H1 (cell line): ENCODE results near the gene ASXL1. TPM values are rescaled to one million over a fixed set of nuclear protein-coding genes. Genes with fewer than 3 reads are reported as not detected.

Source experiments
- CTCF ChIA-PET: fragments of 300-600 bp; sonication (Branson Sonifier 250); formaldehyde crosslinking; loops from one replicate; lab custom pipeline; 2021; ENCODE audit not compliant: partially characterized antibody; lab: Charles Lee
- POLR2A ChIA-PET: fragments of 300-600 bp; sonication (Branson Sonifier 250); formaldehyde crosslinking; loops from one replicate; lab custom pipeline; 2021; ENCODE audit warnings: inconsistent platforms; ENCODE audit not compliant: partially characterized antibody; lab: Charles Lee
- DNase-seq, 2 experiments: peaks; one replicate each; pipeline versions ENCODE4 v3.0.0 to v3.0.0-alpha.2; 2010 to 2022; ENCODE audit warnings: low spot score in 2 of 2, low read depth in 1 of 2, mixed read lengths in 1 of 2
- FAIRE-seq: peaks from 2 replicates; lab custom pipeline; 2011; peaks lifted over from hg19 to GRCh38; lab: Jason Lieb, UNC
- H2AFZ ChIP-seq: 2 replicates; pipeline ENCODE4 v1.8.1; 2012; ENCODE audit warnings: low read length, inconsistent platforms
- H2AK5ac ChIP-seq: 2 replicates; pipeline ENCODE4 v1.6.1; 2013; ENCODE audit warnings: low read depth, low read length
- H2BK120ac ChIP-seq: replicated peaks from 2 replicates; pipeline ENCODE3; 2013; ENCODE audit warnings: low read depth, low read length, inconsistent platforms
- H2BK12ac ChIP-seq: 2 replicates; pipeline ENCODE4 v1.6.1; 2013; ENCODE audit warnings: low read depth, low read length
- H2BK15ac ChIP-seq: 2 replicates; pipeline ENCODE4 v1.6.1; 2013; ENCODE audit warnings: low read length
- H2BK20ac ChIP-seq: 2 replicates; pipeline ENCODE4 v1.6.1; 2013; ENCODE audit warnings: low read length
- H2BK5ac ChIP-seq: 2 replicates; pipeline ENCODE4 v1.6.1; 2013; ENCODE audit warnings: low read depth, low read length
- H3K14ac ChIP-seq: 2 replicates; pipeline ENCODE4 v1.6.1; 2013; ENCODE audit warnings: inconsistent platforms; ENCODE audit not compliant: insufficient read length
- H3K18ac ChIP-seq: 2 replicates; pipeline ENCODE4 v1.6.1; 2013; ENCODE audit warnings: low read length; ENCODE audit errors: extremely low read depth
- H3K23ac ChIP-seq: 2 replicates; pipeline ENCODE4 v1.6.1; 2013; ENCODE audit warnings: inconsistent platforms; ENCODE audit not compliant: insufficient read length
- H3K23me2 ChIP-seq: 2 replicates; pipeline ENCODE4 v1.6.1; 2013; ENCODE audit warnings: low read depth, low read length
- H3K27ac ChIP-seq: 2 replicates; pipeline ENCODE4 v1.6.1; 2011; ENCODE audit warnings: low read depth, low read length, inconsistent platforms
- H3K27me3 ChIP-seq, 4 experiments: replicated peaks in 1 of 4; 1 replicate in 1 of 4; 2 replicates in 3 of 4; pipeline versions ENCODE4 v1.6.1 to v1.8.1; 2011 to 2013; ENCODE audit warnings: low read length in 3 of 4, mild to moderate bottlenecking in 3 of 4, inconsistent platforms in 2 of 4, mixed read lengths in 2 of 4, moderate library complexity in 1 of 4; ENCODE audit not compliant: control insufficient read depth in 3 of 4, insufficient read depth in 3 of 4; ENCODE audit errors: extremely low read depth in 1 of 4
- H3K36me3 ChIP-seq, 4 experiments: 2 replicates each; pipeline versions ENCODE4 v1.6.1 to v1.8.1; 2011 to 2013; ENCODE audit warnings: mild to moderate bottlenecking in 4 of 4, low read length in 3 of 4, moderate library complexity in 2 of 4, control low read depth in 1 of 4, inconsistent platforms in 1 of 4; ENCODE audit not compliant: insufficient read depth in 4 of 4, control insufficient read depth in 2 of 4
- H3K4ac ChIP-seq: replicated peaks from 2 replicates; pipeline ENCODE3; 2013; ENCODE audit warnings: low read length, low read depth, mixed read lengths, inconsistent platforms; ENCODE audit not compliant: insufficient read length
- H3K4me1 ChIP-seq, 4 experiments: replicated peaks in 1 of 4; 1 replicate in 1 of 4; 2 replicates in 3 of 4; pipeline versions ENCODE4 v1.6.1 to v1.8.1; 2011 to 2013; ENCODE audit warnings: low read length in 3 of 4, inconsistent platforms in 2 of 4, mixed read lengths in 1 of 4; ENCODE audit not compliant: insufficient read depth in 4 of 4, control insufficient read depth in 3 of 4
- H3K4me2 ChIP-seq, 2 experiments: 2 replicates each; pipeline versions ENCODE4 v1.6.1 to v1.8.1; 2011 to 2013; ENCODE audit warnings: low read depth in 2 of 2, low read length in 2 of 2, control low read depth in 1 of 2, inconsistent platforms in 1 of 2, mild to moderate bottlenecking in 1 of 2; ENCODE audit not compliant: insufficient read depth in 1 of 2
- H3K4me3 ChIP-seq, 4 experiments: fragments of 200-600, 300-600 bp in 1 of 4; sonication (generic), shearing (Covaris generic), sonication (Bioruptor Twin) in 1 of 4; 2 replicates each; pipeline versions ENCODE4 v1.5.1 to v1.8.1; 2011 to 2016; ENCODE audit warnings: low read length in 4 of 4, low read depth in 3 of 4, control low read depth in 2 of 4, inconsistent platforms in 2 of 4, mild to moderate bottlenecking in 2 of 4, mixed read lengths in 1 of 4, moderate library complexity in 1 of 4; ENCODE audit not compliant: insufficient read depth in 2 of 4; ENCODE audit errors: extremely low read depth in 1 of 4
- H3K56ac ChIP-seq: replicated peaks from 2 replicates; pipeline ENCODE3; 2013; ENCODE audit warnings: low read depth, mild to moderate bottlenecking, mixed read lengths, low read length, inconsistent platforms; ENCODE audit not compliant: insufficient read length
- H3K79me1 ChIP-seq: 2 replicates; pipeline ENCODE4 v1.6.1; 2013; ENCODE audit warnings: low read depth, low read length, control low read depth
- H3K79me2 ChIP-seq, 2 experiments: 2 replicates each; pipeline versions ENCODE4 v1.6.1 to v1.8.1; 2012 to 2013; ENCODE audit warnings: low read length in 2 of 2, mild to moderate bottlenecking in 2 of 2, inconsistent platforms in 1 of 2; ENCODE audit not compliant: insufficient read depth in 2 of 2, control insufficient read depth in 1 of 2
- H3K9ac ChIP-seq, 4 experiments: replicated peaks in 1 of 4; 1 replicate in 1 of 4; 2 replicates in 3 of 4; pipeline versions ENCODE4 v1.6.1 to v1.8.1; 2011 to 2013; ENCODE audit warnings: low read depth in 3 of 4, low read length in 3 of 4, control low read depth in 2 of 4, mild to moderate bottlenecking in 2 of 4, moderate library complexity in 2 of 4, inconsistent platforms in 1 of 4; ENCODE audit errors: extremely low read depth in 1 of 4
- H3K9me3 ChIP-seq, 2 experiments: 2 replicates each; pipeline versions ENCODE4 v1.6.1 to v1.8.1; 2012 to 2013; ENCODE audit warnings: mild to moderate bottlenecking in 2 of 2, moderate library complexity in 2 of 2, control low read depth in 1 of 2, inconsistent platforms in 1 of 2, low read depth in 1 of 2, low read length in 1 of 2, mixed read lengths in 1 of 2; ENCODE audit not compliant: insufficient read depth in 2 of 2
- H4K20me1 ChIP-seq, 2 experiments: replicated peaks in 1 of 2; 2 replicates each; pipeline versions ENCODE3 to v1.8.1; 2011 to 2013; ENCODE audit warnings: inconsistent platforms in 2 of 2, low read length in 2 of 2, mild to moderate bottlenecking in 1 of 2; ENCODE audit not compliant: insufficient read depth in 2 of 2, control insufficient read depth in 1 of 2
- H4K5ac ChIP-seq: 2 replicates; pipeline ENCODE4 v1.6.1; 2013; ENCODE audit warnings: low read length, low read depth, mixed read lengths, inconsistent platforms; ENCODE audit not compliant: insufficient read length
- H4K8ac ChIP-seq: 2 replicates; pipeline ENCODE4 v1.8.0; 2013; ENCODE audit warnings: mild to moderate bottlenecking, moderate library complexity, low read length, inconsistent platforms; ENCODE audit not compliant: insufficient read depth; ENCODE audit errors: extremely low read depth
- H4K91ac ChIP-seq: replicated peaks from 2 replicates; pipeline ENCODE3; 2013; ENCODE audit warnings: low read length, mixed read lengths, inconsistent platforms; ENCODE audit not compliant: insufficient read length
- BCL11A ChIP-seq, 2 experiments: IDR thresholded peaks; one replicate each; pipeline ENCODE4 v1.6.1; 2011; ENCODE audit warnings: low read depth in 2 of 2, low read length in 2 of 2, mild to moderate bottlenecking in 2 of 2
- CHD2 ChIP-seq: IDR thresholded peaks from 2 replicates; pipeline ENCODE4 v1.6.1; 2012; ENCODE audit warnings: low read length, improper control_type of control experiment
- CTBP2 ChIP-seq: IDR thresholded peaks from 2 replicates; pipeline ENCODE4 v1.7.0; 2011; ENCODE audit warnings: borderline replicate concordance, mild to moderate bottlenecking, moderate library complexity, mixed read lengths, low read length; ENCODE audit not compliant: insufficient read depth, insufficient read length
- EGR1 ChIP-seq: IDR thresholded peaks from 2 replicates; pipeline ENCODE4 v1.6.1; 2011; ENCODE audit warnings: low read depth, low read length, borderline replicate concordance
- FOSL1 ChIP-seq: IDR thresholded peaks from 2 replicates; pipeline ENCODE4 v1.6.1; 2011; ENCODE audit warnings: mild to moderate bottlenecking, low read depth, low read length, moderate library complexity; ENCODE audit not compliant: insufficient read depth
- MAFK ChIP-seq: IDR thresholded peaks from 2 replicates; pipeline ENCODE4 v1.6.1; 2012; ENCODE audit warnings: low read depth, mild to moderate bottlenecking, improper control_type of control experiment, low read length
- NANOG ChIP-seq: IDR thresholded peaks from 2 replicates; pipeline ENCODE4 v1.6.1; 2011; ENCODE audit warnings: low read length, low read depth, mild to moderate bottlenecking, inconsistent platforms; ENCODE audit not compliant: insufficient read depth, poor library complexity, severe bottlenecking
- NRF1 ChIP-seq: IDR thresholded peaks from 2 replicates; pipeline ENCODE4 v1.6.1; 2011; ENCODE audit warnings: mild to moderate bottlenecking, low read depth, low read length, improper control_type of control experiment
- SP4 ChIP-seq: IDR thresholded peaks from 2 replicates; pipeline ENCODE4 v1.6.1; 2012; ENCODE audit warnings: low read length, inconsistent platforms
- SUZ12 ChIP-seq: fragments of 200-600 bp; sonication (generic); IDR thresholded peaks from 2 replicates; pipeline ENCODE4 v1.6.1; 2012; ENCODE audit warnings: mild to moderate bottlenecking, inconsistent platforms, low read length, moderate library complexity, mixed read lengths
- TAF7 ChIP-seq: optimal IDR thresholded peaks from 2 replicates; pipeline ENCODE3; 2011; ENCODE audit warnings: low read depth, mild to moderate bottlenecking, inconsistent platforms, low read length, moderate library complexity, borderline replicate concordance
- TEAD4 ChIP-seq: IDR thresholded peaks from 2 replicates; pipeline ENCODE4 v1.6.1; 2012; ENCODE audit warnings: low read depth, low read length, inconsistent platforms, mixed read lengths
- WGBS, 2 experiments: shearing (Covaris generic) in 1 of 2; methylation state at CpG; one replicate each; pipeline versions ENCODE4 v1.1.6 to v1.1.7; 2013 to 2015; ENCODE audit warnings: low lambda C conversion rate in 2 of 2, mixed read lengths in 2 of 2, inconsistent platforms in 1 of 2, low coverage in 1 of 2, missing lambda C conversion rate in 1 of 2; ENCODE audit not compliant: insufficient replicate concordance in 2 of 2, insufficient coverage in 1 of 2, insufficient read length in 1 of 2; ENCODE audit errors: extremely low coverage in 1 of 2, missing lambda C conversion rate in 1 of 2; 5-methylcytosine and 5-hydroxymethylcytosine counted together
- polyA plus RNA-seq, 7 experiments: library from polyadenylated mRNA; depleted of rRNA in 3 of 7; stranded (reverse) in 5 of 7; unstranded in 2 of 7; fragments of >200 nt in 5 of 7; fragments of 200-250 nt in 2 of 7; gene quantifications; 1 replicate in 5 of 7; 2 replicates in 1 of 7; 4 replicates in 1 of 7; pipeline versions ENCODE4 v1.2.1 to v1.2.3, GENCODE V29; 2011 to 2013; ENCODE audit warnings: missing spikeins in 2 of 7, mixed read lengths in 2 of 7
- total RNA-seq: library from RNA; stranded (reverse); fragmentation: NEBNext Ultra II Directional; extraction: Animal tissue kit (Norgen Biotek cat#: 25700); gene quantifications from 2 replicates; pipeline ENCODE4 v1.2.1, GENCODE V29; 2021
- TF ChIP-seq, protein P1 (sequence below): IDR thresholded peaks from 2 replicates; pipeline ENCODE4 v1.6.1; 2012; ENCODE audit warnings: inconsistent platforms

The ASXL1 gene
- total and polyA plus RNA-seq, 2 of the 8 experiments (the other 6 are each of a cell fraction or from before 2014, with no cell fraction given) = 10.6 to 26.5 TPM

DNA sequence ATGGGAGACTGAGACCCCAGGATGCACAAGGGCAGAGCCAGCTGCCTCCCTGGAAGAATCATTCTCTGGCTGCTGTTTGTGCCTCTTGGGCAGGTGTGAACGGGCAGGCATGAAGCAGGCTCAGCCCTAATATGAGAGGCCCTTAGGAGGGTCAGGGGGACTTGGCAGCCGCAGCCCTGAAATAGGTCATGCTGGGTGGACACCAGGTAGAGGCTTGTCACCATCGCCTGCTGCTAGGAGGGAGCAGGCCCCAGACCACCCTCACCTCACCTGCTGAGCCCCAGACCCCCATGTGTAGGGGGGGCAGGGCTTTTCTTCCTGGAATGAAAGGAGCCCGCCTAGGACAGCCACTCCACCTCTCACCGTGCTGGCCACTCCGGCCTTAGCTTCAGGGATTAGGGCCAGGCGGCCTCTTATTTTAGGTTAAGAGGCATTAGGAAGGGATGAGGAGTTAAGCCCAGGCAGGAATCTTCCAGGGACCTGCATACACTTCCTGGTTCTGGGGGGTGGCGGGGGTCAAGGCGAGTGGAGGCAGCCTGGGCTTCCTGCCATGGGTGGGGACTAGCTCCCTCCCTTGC lies 92.4 kb downstream of the ASXL1 start:
- Histone ChIP-seq H3K14ac (no peak overlapping the region), H2BK12ac (no peak overlapping the region), H3K27ac (no peak overlapping the region), H3K27me3 (no peaks in the 10 kb centered on the region)
- 90% methylated on average over 9 of the region's 9 CpGs; no CpG with 5 or more reads in 1 of the 2 experiments for WGBS, 2 experiments
- no peak for TF ChIP-seq FOSL1
- no peak for TF ChIP-seq CTBP2
- no peak for TF ChIP-seq CHD2
- no peak for TF ChIP-seq NANOG
- TF ChIP-seq SP4 = no peak
- TF ChIP-seq EGR1 = no peak
- TF ChIP-seq, protein P1, sequence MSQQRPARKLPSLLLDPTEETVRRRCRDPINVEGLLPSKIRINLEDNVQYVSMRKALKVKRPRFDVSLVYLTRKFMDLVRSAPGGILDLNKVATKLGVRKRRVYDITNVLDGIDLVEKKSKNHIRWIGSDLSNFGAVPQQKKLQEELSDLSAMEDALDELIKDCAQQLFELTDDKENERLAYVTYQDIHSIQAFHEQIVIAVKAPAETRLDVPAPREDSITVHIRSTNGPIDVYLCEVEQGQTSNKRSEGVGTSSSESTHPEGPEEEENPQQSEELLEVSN = no peak
- no peak for TF ChIP-seq MAFK
- TF ChIP-seq NRF1 = no peak
- no peak for TF ChIP-seq TAF7
- no peak for TF ChIP-seq SUZ12
- no peak for TF ChIP-seq BCL11A (IDR thresholded peaks at IDR 0.05; ENCODE audit: low read depth in 2 of 2, low read length in 2 of 2)
- no peak for TF ChIP-seq TEAD4
- TF ChIP-seq, all 59 proteins: peak for 0
- DNase-seq (no peak), FAIRE-seq (no peak)
- Histone ChIP-seq H2AFZ (no peak overlapping the region), H3K9me3 (no peaks in the 10 kb centered on the region), H3K4me3 (no peak overlapping the region), H3K4ac (no peak overlapping the region), H4K20me1 (peaks cover 5 to 13% of the 10 kb centered on the region in 2 experiments), H2BK15ac (no peak overlapping the region), H4K8ac (no peak overlapping the region), H3K79me2 (no peaks in the 10 kb centered on the region), H4K91ac (no peak overlapping the region), H3K9ac (no peak overlapping the region), H3K18ac (no peak overlapping the region), H2BK20ac (no peak overlapping the region), H4K5ac (no peak overlapping the region), H3K36me3 (peaks cover 16 to 43% (median 35%) of the 10 kb centered on the region in 4 experiments; a peak in 7 of 8 replicates), H3K23me2 (no peaks in the 10 kb centered on the region), H3K4me1 (no peaks in the 10 kb centered on the region; a peak in 1 of 7 replicates), H3K4me2 (no peak overlapping the region), H2BK5ac (no peak overlapping the region), H2BK120ac (no peak overlapping the region), H2AK5ac (no peak overlapping the region), H3K56ac (no peak overlapping the region), H3K23ac (no peak overlapping the region), H3K79me1 (no peaks in the 10 kb centered on the region)
- CTCF ChIA-PET = interaction anchor here (1.0 to 1.1 kb wide), 2 partner anchors 11 to 171 kb away, joined by 3 to 4 read pairs; no protein-coding TSS in a partner anchor
- POLR2A ChIA-PET = no interaction called here
